ENCODE data around the gene STIMATE. TPM values are rescaled to one million over a fixed set of nuclear protein-coding genes. Genes with fewer than 3 reads are reported as not detected.

Gene STIMATE
- total and polyA plus RNA-seq, 9 of the 15 experiments (the other 6 are each of a cell fraction or from before 2014, with no cell fraction given): 0.14 to 7.7 (median 4.9) TPM

GRCh38 chr3:52845691-52846431, 51.5 kb downstream of the STIMATE start:
- Histone ChIP-seq H3K4me1 (replicated peaks in 1 of 2; ENCODE audit: control insufficient read depth in 2 of 2, insufficient read depth in 2 of 2, low read length in 2 of 2) (no peaks in the 10 kb centered on the region), H3K4me3 (no peak overlapping the region), H3K9me1 (ENCODE audit: control insufficient read depth, insufficient read depth, low read length) (no peaks in the 10 kb centered on the region), H3K4me2 (ENCODE audit: insufficient read depth, low read length) (no peak overlapping the region), H4K20me1 (replicated peaks; ENCODE audit: control insufficient read depth, insufficient read depth, low read length) (no peaks in the 10 kb centered on the region), H3K9ac (ENCODE audit: insufficient read depth in 1 of 2, low read depth in 2 of 2, low read length in 2 of 2) (no peak overlapping the region), H2AFZ (ENCODE audit: low read depth, low read length) (no peak overlapping the region), H3K9me3 (replicated peaks; ENCODE audit: control insufficient read depth, insufficient read depth, low read depth, low read length) (no peaks in the 10 kb centered on the region), H3K27me3 (ENCODE audit: control insufficient read depth in 2 of 2, insufficient read depth in 2 of 2, low read length in 2 of 2) (no peaks in the 10 kb centered on the region), H3K79me2 (ENCODE audit: control insufficient read depth, insufficient read depth, low read length) (no peaks in the 10 kb centered on the region), H3K36me3 (ENCODE audit: control insufficient read depth, insufficient read depth, low read length) (no peaks in the 10 kb centered on the region), H3K27ac (ENCODE audit: extremely low read depth, low read depth, low read length) (no peak overlapping the region)
- ChIA-PET CTCF (ENCODE audit: low intra/inter-chr PET ratio) (interaction anchor here (0.6 kb wide), 1 partner anchor 104 kb away, joined by 3 read pairs; no protein-coding TSS in a partner anchor), POLR2A (interaction anchor here (0.6 to 1.2 kb wide), 2 partner anchors 11 to 25 kb away, joined by 3 read pairs; partner anchors contain the start of gene MUSTN1)
- BruUV-seq (replicated peaks): no TSS peak
- WGBS (ENCODE audit: insufficient coverage, low coverage, missing lambda C conversion rate): 31% methylated on average over 4 of the region's 7 CpGs
- peak; percentile 15 to 52 (median 50) for DNase-seq (ENCODE audit: extremely low read depth in 1 of 4, low spot score in 3 of 4)
- intact Hi-C loops (cut with micrococcal nuclease): no loop called here
- FAIRE-seq: no peak
- ATAC-seq: peak; percentile 79
- TF ChIP-seq, protein P1, sequence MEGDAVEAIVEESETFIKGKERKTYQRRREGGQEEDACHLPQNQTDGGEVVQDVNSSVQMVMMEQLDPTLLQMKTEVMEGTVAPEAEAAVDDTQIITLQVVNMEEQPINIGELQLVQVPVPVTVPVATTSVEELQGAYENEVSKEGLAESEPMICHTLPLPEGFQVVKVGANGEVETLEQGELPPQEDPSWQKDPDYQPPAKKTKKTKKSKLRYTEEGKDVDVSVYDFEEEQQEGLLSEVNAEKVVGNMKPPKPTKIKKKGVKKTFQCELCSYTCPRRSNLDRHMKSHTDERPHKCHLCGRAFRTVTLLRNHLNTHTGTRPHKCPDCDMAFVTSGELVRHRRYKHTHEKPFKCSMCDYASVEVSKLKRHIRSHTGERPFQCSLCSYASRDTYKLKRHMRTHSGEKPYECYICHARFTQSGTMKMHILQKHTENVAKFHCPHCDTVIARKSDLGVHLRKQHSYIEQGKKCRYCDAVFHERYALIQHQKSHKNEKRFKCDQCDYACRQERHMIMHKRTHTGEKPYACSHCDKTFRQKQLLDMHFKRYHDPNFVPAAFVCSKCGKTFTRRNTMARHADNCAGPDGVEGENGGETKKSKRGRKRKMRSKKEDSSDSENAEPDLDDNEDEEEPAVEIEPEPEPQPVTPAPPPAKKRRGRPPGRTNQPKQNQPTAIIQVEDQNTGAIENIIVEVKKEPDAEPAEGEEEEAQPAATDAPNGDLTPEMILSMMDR (IDR thresholded peaks at IDR 0.05 in 2 of 3, conservative IDR thresholded peaks at IDR 0.05 in 1 of 3; ENCODE audit: insufficient read depth in 2 of 3, low read depth in 1 of 3, low read length in 3 of 3): peak; percentile 33 to 43 (median 34); a peak in 3 of 6 replicates
- no peak for TF ChIP-seq POLR2H (tag; IDR thresholded peaks at IDR 0.05; ENCODE audit: low read depth)
- TF ChIP-seq, protein P2, sequence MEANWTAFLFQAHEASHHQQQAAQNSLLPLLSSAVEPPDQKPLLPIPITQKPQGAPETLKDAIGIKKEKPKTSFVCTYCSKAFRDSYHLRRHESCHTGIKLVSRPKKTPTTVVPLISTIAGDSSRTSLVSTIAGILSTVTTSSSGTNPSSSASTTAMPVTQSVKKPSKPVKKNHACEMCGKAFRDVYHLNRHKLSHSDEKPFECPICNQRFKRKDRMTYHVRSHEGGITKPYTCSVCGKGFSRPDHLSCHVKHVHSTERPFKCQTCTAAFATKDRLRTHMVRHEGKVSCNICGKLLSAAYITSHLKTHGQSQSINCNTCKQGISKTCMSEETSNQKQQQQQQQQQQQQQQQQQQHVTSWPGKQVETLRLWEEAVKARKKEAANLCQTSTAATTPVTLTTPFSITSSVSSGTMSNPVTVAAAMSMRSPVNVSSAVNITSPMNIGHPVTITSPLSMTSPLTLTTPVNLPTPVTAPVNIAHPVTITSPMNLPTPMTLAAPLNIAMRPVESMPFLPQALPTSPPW (CRISPR knock-in tag; IDR thresholded peaks at IDR 0.05): peak; percentile 63
- no peak for TF ChIP-seq ZBTB12 (CRISPR knock-in tag; IDR thresholded peaks at IDR 0.05)
- in situ Hi-C loops (cut with MboI): loop anchor here (10.0 kb wide), 1 partner anchor 229 kb away; no protein-coding TSS in a partner anchor

All from K562 (cell line).